Esophagus muscularis mucosa (tissue), 4 donors: ENCODE results near the gene PRKCD.

Experiments
- CTCF ChIP-seq, 3 experiments: fragments of 200-600 bp in 2 of 3; fragments of 450-650 bp in 1 of 3; sonication (generic) in 2 of 3; IDR thresholded peaks; one replicate each; pipeline ENCODE4 v1.5.1; 2017 to 2019; ENCODE audit warnings: antibody characterized with exemption in 3 of 3, mild to moderate bottlenecking in 2 of 3, moderate library complexity in 1 of 3
- EP300 ChIP-seq: sonication (generic); formaldehyde crosslinking; IDR thresholded peaks from one replicate; pipeline ENCODE4 v1.6.1; 2017; ENCODE audit warnings: antibody characterized with exemption
- POLR2A ChIP-seq: fragments of 450-650 bp; IDR thresholded peaks from one replicate; pipeline ENCODE4 v1.6.1; 2017; ENCODE audit warnings: antibody characterized with exemption, moderate library complexity, mild to moderate bottlenecking, low read depth

GRCh38 chr3:53169045-53169831 lies 8.2 kb downstream of the PRKCD start:
- TF ChIP-seq EP300 (no peak), CTCF (IDR thresholded peaks at IDR 0.05) (no peak), POLR2A (no peak)
